Lower leg skin (tissue), 3 donors: ENCODE results near the gene NKX2-8.

Experiments used
- POLR2A ChIP-seq, 2 donors: fragments of 450-650 bp; IDR thresholded peaks; one replicate each; pipeline ENCODE4 v1.6.1; 2016 to 2017; ENCODE audit warnings: antibody characterized with exemption in 2 of 2, mild to moderate bottlenecking in 1 of 2, moderate library complexity in 1 of 2
- TF ChIP-seq, protein P1 (sequence below), 3 donors: fragments of 450-650 bp; IDR thresholded peaks; one replicate each; pipeline ENCODE4 v1.5.1; 2016; ENCODE audit warnings: antibody characterized with exemption in 3 of 3, mild to moderate bottlenecking in 3 of 3, moderate library complexity in 2 of 3

DNA sequence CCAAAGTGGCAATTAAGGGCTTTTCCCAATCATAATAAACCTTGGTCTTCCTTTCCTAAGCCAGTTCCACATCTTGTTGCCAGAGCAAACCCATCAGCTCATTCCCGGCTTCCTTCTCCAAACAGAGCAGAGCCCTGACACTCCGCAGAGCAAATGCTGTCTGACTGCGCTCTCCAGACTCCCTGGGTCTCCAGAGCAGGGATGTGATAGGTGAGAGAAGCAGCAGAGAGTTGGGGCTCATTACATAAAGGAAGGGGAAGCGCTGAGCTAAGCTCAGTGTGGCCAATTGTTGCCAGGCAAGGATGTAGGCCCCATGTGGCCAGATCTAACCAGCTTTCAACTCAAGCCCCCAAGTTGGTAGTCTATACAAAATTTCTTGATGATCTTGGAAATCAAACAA, 43.0 kb upstream of the NKX2-8 start:
- no peak for TF ChIP-seq POLR2A (IDR thresholded peaks at IDR 0.05)
- TF ChIP-seq, protein P1, sequence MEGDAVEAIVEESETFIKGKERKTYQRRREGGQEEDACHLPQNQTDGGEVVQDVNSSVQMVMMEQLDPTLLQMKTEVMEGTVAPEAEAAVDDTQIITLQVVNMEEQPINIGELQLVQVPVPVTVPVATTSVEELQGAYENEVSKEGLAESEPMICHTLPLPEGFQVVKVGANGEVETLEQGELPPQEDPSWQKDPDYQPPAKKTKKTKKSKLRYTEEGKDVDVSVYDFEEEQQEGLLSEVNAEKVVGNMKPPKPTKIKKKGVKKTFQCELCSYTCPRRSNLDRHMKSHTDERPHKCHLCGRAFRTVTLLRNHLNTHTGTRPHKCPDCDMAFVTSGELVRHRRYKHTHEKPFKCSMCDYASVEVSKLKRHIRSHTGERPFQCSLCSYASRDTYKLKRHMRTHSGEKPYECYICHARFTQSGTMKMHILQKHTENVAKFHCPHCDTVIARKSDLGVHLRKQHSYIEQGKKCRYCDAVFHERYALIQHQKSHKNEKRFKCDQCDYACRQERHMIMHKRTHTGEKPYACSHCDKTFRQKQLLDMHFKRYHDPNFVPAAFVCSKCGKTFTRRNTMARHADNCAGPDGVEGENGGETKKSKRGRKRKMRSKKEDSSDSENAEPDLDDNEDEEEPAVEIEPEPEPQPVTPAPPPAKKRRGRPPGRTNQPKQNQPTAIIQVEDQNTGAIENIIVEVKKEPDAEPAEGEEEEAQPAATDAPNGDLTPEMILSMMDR (IDR thresholded peaks at IDR 0.05) = no peak
